ENCODE data around the gene POLL. TPM values are rescaled to one million over a fixed set of nuclear protein-coding genes. Genes with fewer than 3 reads are reported as not detected.

POLL gene
- total and polyA plus RNA-seq, 2 donors (not counting 3 experiments of a cell fraction or from before 2014, with no cell fraction given), result 34.3 to 42.3 TPM

- FAIRE-seq, result no peak
- dilution Hi-C loops (cut with MboI; ENCODE audit: extremely low pct_ligation_motif_present, low sequenced_read_pairs) (no loop called here), intact Hi-C loops (cut with micrococcal nuclease) (no loop called here)
- H2AFZ ChIP-seq (ENCODE audit: low read depth, low read length), result no peak overlapping the region
- no peak overlapping the region for H3K4me2 ChIP-seq (ENCODE audit: insufficient read depth, low read length)
- H3K9me1 ChIP-seq (replicated peaks; ENCODE audit: control insufficient read depth, extremely low read depth, insufficient read depth, low read length), result no peaks in the 10 kb centered on the region
- H3K4me1 ChIP-seq (ENCODE audit: control insufficient read depth, extremely low read depth, insufficient read depth, low read length), result no peaks in the 10 kb centered on the region
- H3K27ac ChIP-seq (ENCODE audit: insufficient read depth, low read depth, low read length), result no peak overlapping the region
- H3K9ac ChIP-seq (replicated peaks; ENCODE audit: extremely low read depth, insufficient read depth, low read length), result no peak overlapping the region
- H3K27me3 ChIP-seq (ENCODE audit: control insufficient read depth in 2 of 2, insufficient read depth in 2 of 2, low read length in 2 of 2), result no peaks in the 10 kb centered on the region
- H4K20me1 ChIP-seq (replicated peaks; ENCODE audit: control insufficient read depth, extremely low read depth, insufficient read depth, low read length), result no peaks in the 10 kb centered on the region
- no peak overlapping the region for H3K4me3 ChIP-seq (replicated peaks in 1 of 3; ENCODE audit: insufficient read depth in 1 of 3, low read depth in 1 of 3, low read length in 3 of 3)
- DNase-seq (ENCODE audit: low read depth, low spot score), result no peak
- no peaks in the 10 kb centered on the region for H3K79me2 ChIP-seq (ENCODE audit: control insufficient read depth, insufficient read depth, low read length)
- POLR2A ChIA-PET, result no interaction called here
- BruUV-seq (replicated peaks), result no TSS peak
- TF ChIP-seq FOS (IDR thresholded peaks at IDR 0.05; ENCODE audit: borderline replicate concordance, insufficient read depth, low read length) (no peak), MAX (IDR thresholded peaks at IDR 0.05; ENCODE audit: insufficient read depth, insufficient read length) (no peak), POLR2AphosphoS5 (IDR thresholded peaks at IDR 0.05; ENCODE audit: insufficient read depth, low read depth, low read length) (no peak), POLR2A (IDR thresholded peaks at IDR 0.05; ENCODE audit: low read depth, low read length) (no peak), GATA2 (IDR thresholded peaks at IDR 0.05; ENCODE audit: insufficient read depth, insufficient read length, low read depth, low read length) (no peak), EZH2 (IDR thresholded peaks at IDR 0.05; ENCODE audit: borderline replicate concordance, low read depth, low read length, severe bottlenecking) (no peak), JUN (IDR thresholded peaks at IDR 0.05; ENCODE audit: borderline replicate concordance, insufficient read depth, insufficient read length, low read depth) (no peak), CTCF (IDR thresholded peaks at IDR 0.05; ENCODE audit: extremely low read depth in 1 of 2, insufficient read depth in 1 of 2, low read depth in 1 of 2, low read length in 2 of 2) (no peak), MYC (IDR thresholded peaks at IDR 0.05; ENCODE audit: low read depth, low read length) (no peak)
- peaks cover 2 to 4% of the 10 kb centered on the region in 2 experiments for H3K36me3 ChIP-seq (ENCODE audit: control insufficient read depth in 2 of 2, extremely low read depth in 1 of 2, insufficient read depth in 2 of 2, low read length in 2 of 2)
- CTCF ChIA-PET, result no interaction called here
- H3K9me3 ChIP-seq (replicated peaks; ENCODE audit: control insufficient read depth, insufficient read depth, low read length), result no peaks in the 10 kb centered on the region
These were observed 36.6 kb upstream of the POLL start for GRCh38 chr10:101624526-101625102.

All from endothelial cell of umbilical vein (primary cell).